H1 (cell line): ENCODE measurements around the gene ZNF33A. TPM values are rescaled to one million over a fixed set of nuclear protein-coding genes. Genes with fewer than 3 reads are reported as not detected.

ENCODE experiments used
- CTCF ChIA-PET: fragments of 300-600 bp; sonication (Branson Sonifier 250); formaldehyde crosslinking; loops from one replicate; lab custom pipeline; 2021; ENCODE audit not compliant: partially characterized antibody; lab: Charles Lee
- POLR2A ChIA-PET: fragments of 300-600 bp; sonication (Branson Sonifier 250); formaldehyde crosslinking; loops from one replicate; lab custom pipeline; 2021; ENCODE audit warnings: inconsistent platforms; ENCODE audit not compliant: partially characterized antibody; lab: Charles Lee
- DNase-seq, 2 experiments: peaks; one replicate each; pipeline versions ENCODE4 v3.0.0 to v3.0.0-alpha.2; 2010 to 2022; ENCODE audit warnings: low spot score in 2 of 2, low read depth in 1 of 2, mixed read lengths in 1 of 2
- FAIRE-seq: peaks from 2 replicates; lab custom pipeline; 2011; peaks lifted over from hg19 to GRCh38; lab: Jason Lieb, UNC
- H2AFZ ChIP-seq: 2 replicates; pipeline ENCODE4 v1.8.1; 2012; ENCODE audit warnings: low read length, inconsistent platforms
- H2AK5ac ChIP-seq: 2 replicates; pipeline ENCODE4 v1.6.1; 2013; ENCODE audit warnings: low read depth, low read length
- H2BK120ac ChIP-seq: replicated peaks from 2 replicates; pipeline ENCODE3; 2013; ENCODE audit warnings: low read depth, low read length, inconsistent platforms
- H2BK12ac ChIP-seq: 2 replicates; pipeline ENCODE4 v1.6.1; 2013; ENCODE audit warnings: low read depth, low read length
- H2BK15ac ChIP-seq: 2 replicates; pipeline ENCODE4 v1.6.1; 2013; ENCODE audit warnings: low read length
- H2BK20ac ChIP-seq: 2 replicates; pipeline ENCODE4 v1.6.1; 2013; ENCODE audit warnings: low read length
- H2BK5ac ChIP-seq: 2 replicates; pipeline ENCODE4 v1.6.1; 2013; ENCODE audit warnings: low read depth, low read length
- H3K14ac ChIP-seq: 2 replicates; pipeline ENCODE4 v1.6.1; 2013; ENCODE audit warnings: inconsistent platforms; ENCODE audit not compliant: insufficient read length
- H3K18ac ChIP-seq: 2 replicates; pipeline ENCODE4 v1.6.1; 2013; ENCODE audit warnings: low read length; ENCODE audit errors: extremely low read depth
- H3K23ac ChIP-seq: 2 replicates; pipeline ENCODE4 v1.6.1; 2013; ENCODE audit warnings: inconsistent platforms; ENCODE audit not compliant: insufficient read length
- H3K23me2 ChIP-seq: 2 replicates; pipeline ENCODE4 v1.6.1; 2013; ENCODE audit warnings: low read depth, low read length
- H3K27ac ChIP-seq: 2 replicates; pipeline ENCODE4 v1.6.1; 2011; ENCODE audit warnings: low read depth, low read length, inconsistent platforms
- H3K27me3 ChIP-seq, 4 experiments: replicated peaks in 1 of 4; 1 replicate in 1 of 4; 2 replicates in 3 of 4; pipeline versions ENCODE4 v1.6.1 to v1.8.1; 2011 to 2013; ENCODE audit warnings: low read length in 3 of 4, mild to moderate bottlenecking in 3 of 4, inconsistent platforms in 2 of 4, mixed read lengths in 2 of 4, moderate library complexity in 1 of 4; ENCODE audit not compliant: control insufficient read depth in 3 of 4, insufficient read depth in 3 of 4; ENCODE audit errors: extremely low read depth in 1 of 4
- H3K36me3 ChIP-seq, 4 experiments: 2 replicates each; pipeline versions ENCODE4 v1.6.1 to v1.8.1; 2011 to 2013; ENCODE audit warnings: mild to moderate bottlenecking in 4 of 4, low read length in 3 of 4, moderate library complexity in 2 of 4, control low read depth in 1 of 4, inconsistent platforms in 1 of 4; ENCODE audit not compliant: insufficient read depth in 4 of 4, control insufficient read depth in 2 of 4
- H3K4ac ChIP-seq: replicated peaks from 2 replicates; pipeline ENCODE3; 2013; ENCODE audit warnings: low read length, low read depth, mixed read lengths, inconsistent platforms; ENCODE audit not compliant: insufficient read length
- H3K4me1 ChIP-seq, 4 experiments: replicated peaks in 1 of 4; 1 replicate in 1 of 4; 2 replicates in 3 of 4; pipeline versions ENCODE4 v1.6.1 to v1.8.1; 2011 to 2013; ENCODE audit warnings: low read length in 3 of 4, inconsistent platforms in 2 of 4, mixed read lengths in 1 of 4; ENCODE audit not compliant: insufficient read depth in 4 of 4, control insufficient read depth in 3 of 4
- H3K4me2 ChIP-seq, 2 experiments: 2 replicates each; pipeline versions ENCODE4 v1.6.1 to v1.8.1; 2011 to 2013; ENCODE audit warnings: low read depth in 2 of 2, low read length in 2 of 2, control low read depth in 1 of 2, inconsistent platforms in 1 of 2, mild to moderate bottlenecking in 1 of 2; ENCODE audit not compliant: insufficient read depth in 1 of 2
- H3K4me3 ChIP-seq, 4 experiments: fragments of 200-600, 300-600 bp in 1 of 4; sonication (generic), shearing (Covaris generic), sonication (Bioruptor Twin) in 1 of 4; 2 replicates each; pipeline versions ENCODE4 v1.5.1 to v1.8.1; 2011 to 2016; ENCODE audit warnings: low read length in 4 of 4, low read depth in 3 of 4, control low read depth in 2 of 4, inconsistent platforms in 2 of 4, mild to moderate bottlenecking in 2 of 4, mixed read lengths in 1 of 4, moderate library complexity in 1 of 4; ENCODE audit not compliant: insufficient read depth in 2 of 4; ENCODE audit errors: extremely low read depth in 1 of 4
- H3K56ac ChIP-seq: replicated peaks from 2 replicates; pipeline ENCODE3; 2013; ENCODE audit warnings: low read depth, mild to moderate bottlenecking, mixed read lengths, low read length, inconsistent platforms; ENCODE audit not compliant: insufficient read length
- H3K79me1 ChIP-seq: 2 replicates; pipeline ENCODE4 v1.6.1; 2013; ENCODE audit warnings: low read depth, low read length, control low read depth
- H3K79me2 ChIP-seq, 2 experiments: 2 replicates each; pipeline versions ENCODE4 v1.6.1 to v1.8.1; 2012 to 2013; ENCODE audit warnings: low read length in 2 of 2, mild to moderate bottlenecking in 2 of 2, inconsistent platforms in 1 of 2; ENCODE audit not compliant: insufficient read depth in 2 of 2, control insufficient read depth in 1 of 2
- H3K9ac ChIP-seq, 4 experiments: replicated peaks in 1 of 4; 1 replicate in 1 of 4; 2 replicates in 3 of 4; pipeline versions ENCODE4 v1.6.1 to v1.8.1; 2011 to 2013; ENCODE audit warnings: low read depth in 3 of 4, low read length in 3 of 4, control low read depth in 2 of 4, mild to moderate bottlenecking in 2 of 4, moderate library complexity in 2 of 4, inconsistent platforms in 1 of 4; ENCODE audit errors: extremely low read depth in 1 of 4
- H3K9me3 ChIP-seq, 2 experiments: 2 replicates each; pipeline versions ENCODE4 v1.6.1 to v1.8.1; 2012 to 2013; ENCODE audit warnings: mild to moderate bottlenecking in 2 of 2, moderate library complexity in 2 of 2, control low read depth in 1 of 2, inconsistent platforms in 1 of 2, low read depth in 1 of 2, low read length in 1 of 2, mixed read lengths in 1 of 2; ENCODE audit not compliant: insufficient read depth in 2 of 2
- H4K20me1 ChIP-seq, 2 experiments: replicated peaks in 1 of 2; 2 replicates each; pipeline versions ENCODE3 to v1.8.1; 2011 to 2013; ENCODE audit warnings: inconsistent platforms in 2 of 2, low read length in 2 of 2, mild to moderate bottlenecking in 1 of 2; ENCODE audit not compliant: insufficient read depth in 2 of 2, control insufficient read depth in 1 of 2
- H4K5ac ChIP-seq: 2 replicates; pipeline ENCODE4 v1.6.1; 2013; ENCODE audit warnings: low read length, low read depth, mixed read lengths, inconsistent platforms; ENCODE audit not compliant: insufficient read length
- H4K8ac ChIP-seq: 2 replicates; pipeline ENCODE4 v1.8.0; 2013; ENCODE audit warnings: mild to moderate bottlenecking, moderate library complexity, low read length, inconsistent platforms; ENCODE audit not compliant: insufficient read depth; ENCODE audit errors: extremely low read depth
- H4K91ac ChIP-seq: replicated peaks from 2 replicates; pipeline ENCODE3; 2013; ENCODE audit warnings: low read length, mixed read lengths, inconsistent platforms; ENCODE audit not compliant: insufficient read length
- CREB1 ChIP-seq: IDR thresholded peaks from 2 replicates; pipeline ENCODE4 v1.6.1; 2012; ENCODE audit warnings: inconsistent platforms
- CTBP2 ChIP-seq: IDR thresholded peaks from 2 replicates; pipeline ENCODE4 v1.7.0; 2011; ENCODE audit warnings: borderline replicate concordance, mild to moderate bottlenecking, moderate library complexity, mixed read lengths, low read length; ENCODE audit not compliant: insufficient read depth, insufficient read length
- E2F6 ChIP-seq: IDR thresholded peaks from 2 replicates; pipeline ENCODE4 v1.6.1; 2012; ENCODE audit warnings: inconsistent platforms
- EGR1 ChIP-seq: IDR thresholded peaks from 2 replicates; pipeline ENCODE4 v1.6.1; 2011; ENCODE audit warnings: low read depth, low read length, borderline replicate concordance
- KDM5A ChIP-seq: fragments of 200-600 bp; IDR thresholded peaks from 2 replicates; pipeline ENCODE4 v1.7.1; 2012; ENCODE audit warnings: mild to moderate bottlenecking, low read length, inconsistent platforms, mixed read lengths
- RAD21 ChIP-seq, 2 experiments: IDR thresholded peaks in 1 of 2; conservative IDR thresholded peaks in 1 of 2; 2 replicates each; pipeline ENCODE4 v1.6.1; 2011; ENCODE audit warnings: low read depth in 2 of 2, low read length in 2 of 2, improper control_type of control experiment in 1 of 2, inconsistent platforms in 1 of 2, mild to moderate bottlenecking in 1 of 2, moderate library complexity in 1 of 2
- SP1 ChIP-seq: IDR thresholded peaks from 2 replicates; pipeline ENCODE4 v1.6.1; 2011; ENCODE audit warnings: low read depth, low read length
- TAF7 ChIP-seq: optimal IDR thresholded peaks from 2 replicates; pipeline ENCODE3; 2011; ENCODE audit warnings: low read depth, mild to moderate bottlenecking, inconsistent platforms, low read length, moderate library complexity, borderline replicate concordance
- YY1 ChIP-seq: IDR thresholded peaks from 2 replicates; pipeline ENCODE4 v1.6.1; 2011; ENCODE audit warnings: low read depth, mild to moderate bottlenecking, low read length
- WGBS, 2 experiments: shearing (Covaris generic) in 1 of 2; methylation state at CpG; one replicate each; pipeline versions ENCODE4 v1.1.6 to v1.1.7; 2013 to 2015; ENCODE audit warnings: low lambda C conversion rate in 2 of 2, mixed read lengths in 2 of 2, inconsistent platforms in 1 of 2, low coverage in 1 of 2, missing lambda C conversion rate in 1 of 2; ENCODE audit not compliant: insufficient replicate concordance in 2 of 2, insufficient coverage in 1 of 2, insufficient read length in 1 of 2; ENCODE audit errors: extremely low coverage in 1 of 2, missing lambda C conversion rate in 1 of 2; 5-methylcytosine and 5-hydroxymethylcytosine counted together
- polyA plus RNA-seq, 7 experiments: library from polyadenylated mRNA; depleted of rRNA in 3 of 7; stranded (reverse) in 5 of 7; unstranded in 2 of 7; fragments of >200 nt in 5 of 7; fragments of 200-250 nt in 2 of 7; gene quantifications; 1 replicate in 5 of 7; 2 replicates in 1 of 7; 4 replicates in 1 of 7; pipeline versions ENCODE4 v1.2.1 to v1.2.3, GENCODE V29; 2011 to 2013; ENCODE audit warnings: missing spikeins in 2 of 7, mixed read lengths in 2 of 7
- total RNA-seq: library from RNA; stranded (reverse); fragmentation: NEBNext Ultra II Directional; extraction: Animal tissue kit (Norgen Biotek cat#: 25700); gene quantifications from 2 replicates; pipeline ENCODE4 v1.2.1, GENCODE V29; 2021

Gene ZNF33A
- total and polyA plus RNA-seq, 2 of the 8 experiments (the other 6 are each of a cell fraction or from before 2014, with no cell fraction given) = 6.0 to 48.3 TPM

GRCh38 chr10:38094158-38094926 is 83.9 kb downstream of the ZNF33A start, which contains the start of gene ZNF37A:
ZNF37A (plus strand) TSS chr10:38094337; CDS start chr10:38096618, 2,281 bp downstream.
- Histone ChIP-seq H2AK5ac (no peak within 1 kb of the TSS), H2BK5ac (no peak within 1 kb of the TSS), H4K8ac (no peak within 1 kb of the TSS), H3K4ac (no peak within 1 kb of the TSS), H3K36me3 (peaks cover 0 to 4% (median 0%) of the 10 kb centered on the region in 4 experiments; a peak in 1 of 8 replicates), H3K4me3 (peak within 1 kb of the TSS; percentile 21 to 68 (median 44)), H2BK120ac (no peak within 1 kb of the TSS), H4K5ac (no peak within 1 kb of the TSS), H2BK20ac (no peak within 1 kb of the TSS), H2BK15ac (no peak within 1 kb of the TSS), H2BK12ac (no peak within 1 kb of the TSS), H2AFZ (peak within 1 kb of the TSS; percentile 21; the same call in 1 of the 2 replicates), H4K20me1 (no peaks in the 10 kb centered on the region), H3K9ac (peak within 1 kb of the TSS in 1 of 4 experiments; percentile 20; a peak in 2 of 7 replicates), H3K23me2 (no peaks in the 10 kb centered on the region), H3K23ac (no peak within 1 kb of the TSS), H3K4me1 (no peaks in the 10 kb centered on the region), H3K9me3 (peaks cover 27 to 54% of the 10 kb centered on the region in 2 experiments), H3K4me2 (peak within 1 kb of the TSS; percentile 49 to 59), H3K79me2 (no peaks in the 10 kb centered on the region), H3K56ac (no peak within 1 kb of the TSS), H3K79me1 (no peaks in the 10 kb centered on the region), H3K14ac (no peak within 1 kb of the TSS), H3K18ac (no peak within 1 kb of the TSS), H3K27ac (no peak within 1 kb of the TSS), H3K27me3 (no peaks in the 10 kb centered on the region), H4K91ac (no peak within 1 kb of the TSS)
- peak; percentile 39 to 82 for DNase-seq
- ChIA-PET CTCF (no interaction called here), POLR2A (no interaction called here)
- no peak for FAIRE-seq
- WGBS, 2 experiments = 48% methylated on average over 52 of the region's 59 CpGs; no CpG with 5 or more reads in 1 of the 2 experiments
- TF ChIP-seq EGR1 (no peak), KDM5A (no peak), RAD21 (IDR thresholded peaks at IDR 0.05 in 1 of 2, conservative IDR thresholded peaks at IDR 0.05 in 1 of 2; ENCODE audit: low read depth in 2 of 2, low read length in 2 of 2) (no peak), SP1 (no peak), CTBP2 (no peak), E2F6 (peak; percentile 42; the same call in 1 of the 2 replicates), YY1 (no peak), CREB1 (0 out of 2 replicates have a peak, but pooled peaks have one; percentile 15), TAF7 (no peak)
